MM.1S (cell line): Measurements from ENCODE around the gene EXOSC10.
"Not testable (repeated sequence)": the region's sequence is repeated elsewhere in the genome, so short reads cannot be mapped to it uniquely, and the experiment has no call there.

Source experiments
- DNase-seq: peaks from one replicate; pipeline ENCODE4 v3.0.0-alpha.2; 2015
- H2AFZ ChIP-seq: fragments of 300-600 bp; sonication (generic); 2 replicates; pipeline ENCODE4 v1.6.0; 2016; ENCODE audit warnings: antibody characterized with exemption, low read length
- H3F3A ChIP-seq: fragments of 300-600 bp; sonication (generic); 2 replicates; pipeline ENCODE4 v1.6.1; 2016; ENCODE audit warnings: mild to moderate bottlenecking, antibody characterized with exemption, low read length, moderate library complexity, mixed read lengths; ENCODE audit not compliant: insufficient read depth
- H3K27ac ChIP-seq: fragments of 300-600 bp; sonication (generic); 2 replicates; pipeline ENCODE4 v1.5.1; 2016; ENCODE audit warnings: mild to moderate bottlenecking, low read length
- H3K27me3 ChIP-seq: fragments of 300-600 bp; sonication (generic); replicated peaks from 2 replicates; pipeline ENCODE4 v1.6.0; 2016; ENCODE audit warnings: low read length; ENCODE audit not compliant: insufficient read depth
- H3K36me3 ChIP-seq: fragments of 300-600 bp; sonication (generic); replicated peaks from 2 replicates; pipeline ENCODE4 v1.6.1; 2016; ENCODE audit warnings: mild to moderate bottlenecking, low read length, mixed read lengths; ENCODE audit not compliant: insufficient read depth
- H3K4me1 ChIP-seq: fragments of 300-600 bp; sonication (generic); 2 replicates; pipeline ENCODE4 v1.6.1; 2016; ENCODE audit warnings: low read length, mixed read lengths
- H3K4me2 ChIP-seq: fragments of 300-600 bp; sonication (generic); 2 replicates; pipeline ENCODE4 v1.6.0; 2016; ENCODE audit warnings: low read depth, low read length
- H3K4me3 ChIP-seq: fragments of 300-600 bp; sonication (generic); 2 replicates; pipeline ENCODE4 v1.5.1; 2016; ENCODE audit warnings: low read length, mixed read lengths
- H3K79me2 ChIP-seq: fragments of 300-600 bp; sonication (generic); 2 replicates; pipeline ENCODE4 v1.6.1; 2016; ENCODE audit warnings: mixed run types, low read length, mixed read lengths
- H3K9ac ChIP-seq: fragments of 300-600 bp; sonication (generic); 2 replicates; pipeline ENCODE4 v1.6.1; 2016; ENCODE audit warnings: low read length, mixed read lengths
- H3K9me2 ChIP-seq: fragments of 300-600 bp; sonication (generic); replicated peaks from 2 replicates; pipeline ENCODE4 v1.6.1; 2016; ENCODE audit warnings: mild to moderate bottlenecking, low read length, mixed read lengths; ENCODE audit not compliant: insufficient read depth
- H3K9me3 ChIP-seq: fragments of 300-600 bp; sonication (generic); replicated peaks from 2 replicates; pipeline ENCODE4 v1.6.1; 2016; ENCODE audit warnings: mild to moderate bottlenecking, low read length, mixed read lengths; ENCODE audit not compliant: insufficient read depth
- H4K20me1 ChIP-seq: fragments of 300-600 bp; sonication (generic); 2 replicates; pipeline ENCODE4 v1.6.1; 2016; ENCODE audit warnings: mild to moderate bottlenecking, low read length, moderate library complexity, mixed read lengths; ENCODE audit not compliant: insufficient read depth
- CTCF ChIP-seq: fragments of 300-600 bp; sonication (generic); IDR thresholded peaks from 2 replicates; pipeline ENCODE4 v1.5.1; 2016; ENCODE audit warnings: antibody characterized with exemption, low read length, mixed read lengths
- EZH2 ChIP-seq: fragments of 300-600 bp; sonication (generic); optimal IDR thresholded peaks from 2 replicates; pipeline ENCODE3; 2017; ENCODE audit warnings: low read depth, mild to moderate bottlenecking, antibody characterized with exemption, low read length, mixed read lengths
- EZH2phosphoT487 ChIP-seq: fragments of 300-600 bp; sonication (generic); IDR thresholded peaks from 2 replicates; pipeline ENCODE4 v1.6.1; 2018; ENCODE audit warnings: antibody characterized with exemption, low read length

The EXOSC10 gene

GRCh38 chr1:11041048-11041447, 58.6 kb downstream of the EXOSC10 start:
- H4K20me1 ChIP-seq = no peaks in the 10 kb centered on the region
- no peak overlapping the region for H3K9ac ChIP-seq
- H3K79me2 ChIP-seq = no peaks in the 10 kb centered on the region
- H3K4me1 ChIP-seq = no peaks in the 10 kb centered on the region
- DNase-seq = no peak
- H3K9me3 ChIP-seq = no peaks in the 10 kb centered on the region
- H3K9me2 ChIP-seq = no peaks in the 10 kb centered on the region
- H3K36me3 ChIP-seq = no peaks in the 10 kb centered on the region
- H3K27ac ChIP-seq = no peak overlapping the region
- H2AFZ ChIP-seq = no peak overlapping the region
- no peak overlapping the region for H3K4me2 ChIP-seq
- no peaks in the 10 kb centered on the region for H3F3A ChIP-seq
- no peaks in the 10 kb centered on the region for H3K27me3 ChIP-seq
- H3K4me3 ChIP-seq = no peak overlapping the region
- TF ChIP-seq EZH2phosphoT487 (no peak), EZH2 (no peak), CTCF (no peak)

GRCh38 chr1:11040105-11040429, 59.6 kb downstream of the EXOSC10 start:
- H3K4me2 ChIP-seq, H3K9ac ChIP-seq, H2AFZ ChIP-seq, H3K27ac ChIP-seq, H3K9me2 ChIP-seq, H3K4me1 ChIP-seq, H3K4me3 ChIP-seq, DNase-seq, H4K20me1 ChIP-seq, H3K27me3 ChIP-seq, H3K9me3 ChIP-seq, H3K36me3 ChIP-seq, H3K79me2 ChIP-seq, H3F3A ChIP-seq: not testable (repeated sequence)

- Histone ChIP-seq H3K4me2 (no peak overlapping the region), H4K20me1 (no peaks in the 10 kb centered on the region), H3K79me2 (no peaks in the 10 kb centered on the region), H3K36me3 (no peaks in the 10 kb centered on the region), H2AFZ (no peak overlapping the region), H3K9me2 (no peaks in the 10 kb centered on the region), H3K4me1 (no peaks in the 10 kb centered on the region), H3K9ac (no peak overlapping the region), H3K9me3 (no peaks in the 10 kb centered on the region), H3K27me3 (0 out of 2 replicates have a peak, but pooled peaks cover 3% of the 10 kb centered on the region), H3F3A (no peaks in the 10 kb centered on the region), H3K4me3 (no peak overlapping the region), H3K27ac (no peak overlapping the region)
- DNase-seq = no peak
- TF ChIP-seq EZH2phosphoT487 = no peak
These were observed 60.1 kb downstream of the EXOSC10 start for GRCh38 chr1:11039351-11040104.

GRCh38 chr1:11037740-11038182, 61.9 kb downstream of the EXOSC10 start:
- H3K4me2 ChIP-seq = no peak overlapping the region
- peak; percentile 83 for DNase-seq
- H3K9ac ChIP-seq = no peak overlapping the region
- H3K4me3 ChIP-seq = no peak overlapping the region
- no peaks in the 10 kb centered on the region for H4K20me1 ChIP-seq
- H3F3A ChIP-seq = no peaks in the 10 kb centered on the region
- 0 out of 2 replicates have a peak, but pooled peaks cover 3% of the 10 kb centered on the region for H3K27me3 ChIP-seq
- no peaks in the 10 kb centered on the region for H3K4me1 ChIP-seq
- TF ChIP-seq EZH2phosphoT487 = no peak
- no peak for TF ChIP-seq EZH2
- TF ChIP-seq CTCF = peak; percentile 99
- no peaks in the 10 kb centered on the region for H3K9me3 ChIP-seq
- no peaks in the 10 kb centered on the region for H3K36me3 ChIP-seq
- no peaks in the 10 kb centered on the region for H3K9me2 ChIP-seq
- no peaks in the 10 kb centered on the region for H3K79me2 ChIP-seq
- H2AFZ ChIP-seq = no peak overlapping the region
- H3K27ac ChIP-seq = no peak overlapping the region

GRCh38 chr1:11037019-11037739, 62.5 kb downstream of the EXOSC10 start:
- not testable (repeated sequence) for H3F3A ChIP-seq, H2AFZ ChIP-seq, H3K79me2 ChIP-seq, H3K27me3 ChIP-seq, H3K9me2 ChIP-seq, DNase-seq, H3K36me3 ChIP-seq, H3K9me3 ChIP-seq, H3K4me2 ChIP-seq, H3K27ac ChIP-seq, H3K4me1 ChIP-seq, H3K9ac ChIP-seq, H3K4me3 ChIP-seq, H4K20me1 ChIP-seq
